ENCODE measurements around the gene SESTD1. TPM values are rescaled to one million over a fixed set of nuclear protein-coding genes. Genes with fewer than 3 reads are reported as not detected.
"Not testable (repeated sequence)": the region's sequence is repeated elsewhere in the genome, so short reads cannot be mapped to it uniquely, and the experiment has no call there.

The SESTD1 gene
- total RNA-seq, 1 experiment from 2014 or later, result 0.97 TPM

DNA sequence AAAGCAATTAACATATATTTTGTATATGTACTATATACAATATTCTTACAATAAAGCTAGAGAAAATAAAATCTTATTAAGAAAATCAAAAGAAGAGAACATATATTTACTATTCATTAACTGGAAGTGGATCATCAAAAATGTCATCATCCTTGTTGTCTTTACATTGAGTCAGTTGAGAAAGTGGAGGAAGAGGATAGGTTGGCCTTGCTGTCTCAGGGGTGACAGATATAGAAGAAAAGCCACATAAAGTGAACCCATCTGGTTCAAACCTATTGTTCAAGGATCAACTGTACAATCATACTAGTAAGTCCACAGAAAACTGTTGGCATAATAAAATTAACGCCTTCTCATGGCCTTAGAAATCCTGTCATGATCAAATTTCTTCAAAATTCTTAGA lies 26.6 kb downstream of the SESTD1 start:
- DNase-seq (ENCODE audit: low spot score), result no peak

DNA sequence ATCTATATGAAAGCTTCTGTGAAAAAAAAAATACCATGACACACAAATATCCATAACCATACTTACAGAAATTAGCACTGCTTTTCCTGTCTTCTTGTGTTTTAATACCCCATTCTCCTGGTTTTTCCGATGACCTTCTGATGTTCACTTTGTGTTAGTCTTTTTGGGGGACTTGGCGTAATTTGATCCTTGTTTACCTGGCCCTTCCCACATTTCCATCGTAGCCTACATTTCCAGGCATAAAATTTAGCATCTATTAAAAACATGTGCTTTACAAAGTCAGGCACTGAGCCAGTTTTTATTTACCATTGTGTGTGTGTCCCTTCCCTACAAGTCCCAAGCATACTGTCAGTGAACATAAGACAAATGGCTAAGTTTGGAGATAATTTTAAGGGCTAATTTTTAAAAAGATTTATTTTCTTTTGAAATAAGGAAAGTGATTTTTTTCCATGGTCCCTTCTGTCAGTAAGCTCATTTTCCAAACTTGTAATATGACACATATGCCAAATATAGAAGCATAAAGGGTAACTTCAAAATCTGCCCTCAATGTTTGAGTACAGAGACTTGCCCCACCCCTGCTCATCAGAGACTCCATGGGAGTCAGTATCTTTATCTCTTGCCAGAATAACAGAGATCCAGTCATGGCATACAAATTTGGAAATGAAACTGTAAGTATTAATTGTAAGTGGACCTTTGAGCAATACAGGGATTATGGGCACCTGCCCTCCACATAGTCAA lies 27.3 kb downstream of the SESTD1 start:
- DNase-seq (ENCODE audit: low spot score), result no peak

DNA sequence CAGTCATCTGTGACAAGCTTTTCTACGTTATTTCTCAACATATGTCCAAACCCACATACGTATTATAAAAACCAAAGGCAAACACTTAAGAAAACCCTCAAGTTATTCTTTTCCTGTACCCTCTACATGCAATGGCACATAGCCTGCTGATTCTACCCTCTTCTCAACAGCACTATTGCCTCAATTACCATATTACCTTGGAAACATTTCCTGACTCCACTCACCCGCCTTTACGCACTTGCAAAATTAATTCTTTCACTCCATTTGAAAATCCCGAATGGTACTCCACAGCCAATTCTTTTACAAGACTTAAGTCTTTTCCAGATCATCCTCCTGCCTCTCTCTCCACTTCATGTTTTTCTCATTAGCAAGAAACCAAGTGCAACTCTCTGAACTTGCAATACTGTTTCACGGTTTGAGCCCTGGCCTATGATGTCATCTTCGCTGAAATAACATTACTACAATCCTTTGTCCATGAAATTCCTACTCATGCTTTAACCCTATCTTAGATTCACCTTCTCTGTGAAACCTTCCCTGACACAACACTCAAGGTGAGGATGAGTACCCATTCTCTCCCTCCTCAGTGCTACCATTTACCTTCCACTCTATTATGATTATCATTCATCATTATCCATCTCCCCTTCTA lies 29.0 kb downstream of the SESTD1 start:
- no peak for DNase-seq (ENCODE audit: low spot score)

DNA sequence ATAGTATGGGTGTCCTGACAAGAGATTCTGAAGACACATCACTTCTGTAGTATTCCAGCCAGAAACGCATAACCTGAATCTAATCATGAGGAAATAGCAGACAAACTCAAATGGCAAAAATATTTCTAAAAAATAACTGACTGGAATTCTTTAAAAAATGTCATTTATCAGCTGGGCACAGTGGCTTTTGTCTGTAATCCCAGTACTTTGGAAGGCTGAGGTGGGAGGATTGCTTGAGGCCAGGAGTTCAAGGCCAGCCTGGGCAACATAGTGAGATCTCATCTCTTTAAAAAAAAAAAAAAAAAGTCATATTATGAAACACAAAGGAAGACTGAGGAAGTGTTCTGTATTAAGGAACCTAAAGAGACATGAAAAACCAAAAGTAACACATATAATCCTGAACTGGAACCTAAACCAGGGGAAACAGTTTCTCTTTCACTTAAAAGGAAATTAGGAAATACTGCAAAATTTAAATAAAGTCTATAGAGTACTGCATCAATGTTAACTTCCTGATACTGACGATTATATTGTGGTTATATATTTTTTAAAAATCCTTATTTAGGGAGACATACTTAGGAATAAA lies 29.9 kb downstream of the SESTD1 start:
- DNase-seq (ENCODE audit: low spot score), result no peak

DNA sequence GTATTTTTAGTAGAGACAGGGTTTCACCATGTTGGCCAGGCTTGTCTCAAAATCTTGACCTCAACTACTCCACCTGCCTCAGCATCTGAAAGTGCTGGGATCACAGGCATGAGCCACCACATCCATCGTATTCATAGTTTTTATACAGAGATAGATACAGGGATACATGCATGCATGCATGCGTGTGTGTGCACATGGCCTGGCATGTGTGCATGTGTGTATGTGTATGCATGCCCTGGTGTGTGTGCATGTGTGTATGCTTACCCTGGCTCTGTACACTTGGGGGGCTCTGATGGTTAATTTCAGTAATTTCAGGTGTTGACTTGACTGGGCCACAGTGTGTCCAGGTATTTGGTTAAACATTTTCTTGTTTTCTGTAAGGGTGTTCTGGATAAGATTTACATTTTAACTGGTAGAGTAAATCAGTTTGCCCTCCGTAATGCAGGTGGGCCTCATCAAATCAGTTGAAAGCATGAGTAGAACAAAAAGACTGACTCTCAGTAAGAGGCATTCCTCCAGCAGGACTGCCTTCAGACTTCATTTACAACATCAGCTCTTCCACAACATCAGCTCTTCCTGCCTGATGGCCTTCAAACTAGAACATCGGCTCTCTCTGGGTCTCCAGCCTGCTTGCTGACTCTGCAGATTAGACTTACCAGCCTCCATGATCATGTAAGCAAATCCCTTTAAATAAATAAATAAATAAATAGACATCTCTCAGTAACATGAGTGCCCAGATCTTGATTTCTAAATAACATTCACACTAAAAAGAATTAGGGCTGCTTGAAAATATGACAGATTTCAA lies 30.8 kb downstream of the SESTD1 start:
- DNase-seq (ENCODE audit: low spot score), result no peak

DNA sequence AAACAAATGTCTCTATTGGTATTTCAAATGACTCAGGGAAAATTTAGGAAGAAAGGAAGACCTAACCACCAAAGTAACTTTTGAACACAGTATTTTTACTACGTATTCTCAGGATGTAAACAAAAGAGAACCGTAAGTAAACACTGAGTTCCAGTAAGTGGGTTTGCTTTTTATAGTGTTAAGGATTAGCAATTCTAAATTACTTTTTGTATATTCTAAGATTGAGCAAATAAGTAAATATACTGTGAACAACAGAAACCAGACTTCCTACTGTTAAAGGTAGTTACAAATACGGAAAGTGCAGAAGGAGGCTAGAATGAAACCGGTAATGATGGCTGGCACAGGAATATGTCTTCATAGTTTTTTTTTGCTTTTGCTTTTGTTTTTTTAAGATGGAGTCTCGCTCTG lies 31.5 kb downstream of the SESTD1 start:
- no peak for DNase-seq (ENCODE audit: low spot score)

DNA sequence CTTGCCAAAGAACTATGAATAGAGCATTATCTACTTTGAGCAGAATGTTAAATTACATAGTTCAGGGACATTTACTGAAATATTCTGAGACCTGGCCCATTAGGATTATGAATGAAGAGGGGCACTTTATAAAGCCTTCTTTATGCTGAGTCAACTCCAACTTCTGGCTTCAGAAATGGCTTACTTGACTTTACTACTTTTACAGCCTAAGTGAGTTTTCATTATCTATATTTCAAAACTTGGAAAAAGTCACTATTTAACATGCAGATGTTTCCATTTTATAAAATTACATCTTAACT lies 37.7 kb downstream of the SESTD1 start:
- no peak for DNase-seq (ENCODE audit: low spot score)

DNA sequence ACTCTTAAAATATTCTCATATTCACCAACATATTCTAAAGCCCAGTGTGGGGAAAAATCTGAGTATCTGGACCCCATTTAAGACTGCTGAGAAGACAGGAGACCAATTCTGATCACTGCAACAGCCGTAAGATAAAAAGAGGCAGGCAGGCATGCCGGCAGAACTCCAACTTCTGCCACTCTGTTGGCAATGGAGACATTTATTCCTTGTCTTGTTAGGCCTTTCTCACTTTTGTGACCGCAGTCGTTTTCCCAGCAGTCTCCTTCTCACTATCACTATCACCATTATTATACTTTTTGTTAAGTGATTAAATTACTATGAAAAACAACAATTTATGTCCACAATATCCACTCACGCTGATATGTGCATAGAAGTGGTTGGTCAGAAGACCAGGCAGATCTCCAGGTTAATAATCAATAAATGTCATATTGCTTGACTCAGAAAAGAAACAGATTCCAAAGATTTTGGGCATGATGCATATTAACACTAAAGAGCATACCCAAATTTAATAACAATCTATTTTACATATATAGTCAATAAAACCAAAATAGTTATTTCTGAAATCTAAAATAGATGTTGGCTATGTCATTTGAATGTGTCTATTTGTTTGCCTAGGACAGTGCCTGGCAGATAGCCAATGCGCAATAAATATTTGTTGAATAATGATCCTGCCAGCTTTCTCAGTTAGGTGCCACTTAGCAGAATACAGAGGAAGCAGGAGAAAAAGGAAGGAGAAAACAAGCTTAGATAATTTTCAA lies 38.2 kb downstream of the SESTD1 start:
- peak; percentile 62 for DNase-seq (ENCODE audit: low spot score)

DNA sequence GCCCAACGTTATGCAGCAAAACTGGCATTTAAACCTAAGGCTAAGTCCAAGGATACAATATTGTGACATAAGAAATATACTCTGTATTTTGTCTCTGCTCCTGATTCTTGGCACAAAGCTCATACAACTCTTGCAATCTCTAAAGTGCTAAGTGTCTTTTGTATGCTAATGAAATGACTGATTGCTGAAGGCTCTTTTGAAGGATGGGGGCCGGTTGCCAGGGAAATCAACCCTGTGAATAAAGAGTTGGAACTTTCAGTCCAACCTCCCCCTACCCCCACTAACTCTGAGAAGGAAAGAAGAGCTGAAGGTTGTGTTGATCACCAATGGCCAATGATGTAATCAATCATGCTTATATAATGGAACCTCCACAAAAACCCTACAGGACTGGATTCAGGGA lies 40.3 kb downstream of the SESTD1 start:
- no peak for DNase-seq (ENCODE audit: low spot score)

DNA sequence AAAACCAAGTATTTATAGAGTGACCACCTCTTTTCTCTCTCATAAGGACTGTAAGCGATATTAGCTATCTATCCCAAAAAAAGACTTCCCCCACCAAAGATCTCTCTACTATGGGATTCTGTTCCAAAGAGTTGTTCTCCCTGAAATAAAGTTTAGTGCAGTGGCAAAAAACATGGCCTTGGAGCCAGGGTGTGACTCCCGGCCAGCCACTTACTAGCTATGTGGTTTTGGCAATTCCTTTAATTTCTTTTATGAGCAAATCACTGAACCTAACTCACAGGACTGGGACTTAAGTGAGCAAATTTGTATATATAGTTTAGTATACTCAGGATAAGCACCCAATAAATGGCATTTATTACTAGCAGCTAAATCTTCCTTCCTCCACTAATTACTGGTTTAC lies 42.6 kb downstream of the SESTD1 start:
- DNase-seq (ENCODE audit: low spot score), result no peak

DNA sequence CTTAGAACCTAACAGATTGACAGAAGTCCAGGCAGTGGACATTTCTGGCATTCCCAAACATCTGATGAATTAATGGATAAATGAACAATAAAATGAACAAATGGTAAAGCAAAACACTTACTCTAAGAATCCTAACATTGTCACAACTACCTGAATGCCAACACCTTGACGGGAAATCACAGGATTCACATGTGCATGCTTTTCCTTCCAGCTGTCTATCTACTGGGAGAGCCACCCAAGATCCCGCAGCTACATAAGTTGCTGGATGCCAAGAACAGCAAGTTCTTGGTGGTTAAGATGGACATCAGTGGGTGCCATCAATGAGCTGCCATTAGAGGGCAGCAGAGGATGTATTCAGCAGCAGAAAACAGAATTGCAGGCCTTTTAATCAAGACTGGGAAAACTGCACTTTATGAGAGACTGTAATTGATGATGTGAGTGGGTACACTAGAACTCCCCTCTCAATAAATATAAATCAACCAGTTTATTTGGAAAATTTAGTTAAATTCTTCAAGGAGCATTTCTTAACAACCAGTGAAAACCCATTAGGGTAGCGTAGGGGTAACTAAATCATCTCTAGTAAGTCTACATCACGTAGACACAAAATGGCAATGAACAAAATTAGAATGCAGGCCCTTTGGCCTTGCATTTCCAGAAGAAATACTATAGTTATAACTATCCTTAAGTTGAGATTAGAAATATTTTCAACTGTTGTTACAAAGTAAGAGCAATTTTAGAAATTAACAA lies 45.6 kb downstream of the SESTD1 start:
- peak; percentile 87 for DNase-seq (ENCODE audit: low spot score)

DNA sequence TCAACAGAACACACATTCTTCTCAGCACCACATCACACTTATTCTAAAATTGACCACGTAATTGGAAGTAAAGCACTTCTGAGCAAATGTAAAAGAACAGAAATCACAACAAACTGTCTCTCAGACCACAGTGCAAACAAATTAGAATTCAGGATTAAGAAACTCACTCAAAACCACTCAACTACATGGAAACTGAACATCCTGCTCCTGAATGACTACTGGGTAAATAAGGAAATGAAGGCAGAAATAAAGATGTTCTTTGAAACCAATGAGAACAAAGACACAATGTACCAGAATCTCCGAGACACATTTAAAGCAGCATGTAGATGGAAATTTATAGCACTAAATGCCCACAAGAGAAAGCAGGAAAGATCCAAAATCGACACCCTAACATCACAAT lies 50.0 kb downstream of the SESTD1 start:
- not testable (repeated sequence) for DNase-seq (ENCODE audit: low spot score)

DNA sequence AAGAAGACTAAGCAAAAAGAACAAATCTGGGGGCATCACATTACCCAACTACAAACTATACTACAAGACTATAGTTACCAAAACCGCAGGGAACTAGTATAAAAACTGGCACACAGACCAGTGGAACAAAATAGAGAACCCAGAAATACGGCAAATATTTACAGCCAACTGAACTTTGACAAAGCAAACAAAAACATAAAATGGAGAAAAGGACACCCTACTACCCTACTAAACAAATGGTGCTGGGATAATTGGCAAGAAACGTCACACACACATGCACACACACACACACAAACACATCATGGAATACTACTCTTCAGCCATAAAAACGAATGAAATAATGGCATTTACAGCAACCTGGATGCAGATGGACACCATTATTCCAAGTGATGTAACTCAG lies 53.3 kb downstream of the SESTD1 start:
- DNase-seq (ENCODE audit: low spot score), result no peak

DNA sequence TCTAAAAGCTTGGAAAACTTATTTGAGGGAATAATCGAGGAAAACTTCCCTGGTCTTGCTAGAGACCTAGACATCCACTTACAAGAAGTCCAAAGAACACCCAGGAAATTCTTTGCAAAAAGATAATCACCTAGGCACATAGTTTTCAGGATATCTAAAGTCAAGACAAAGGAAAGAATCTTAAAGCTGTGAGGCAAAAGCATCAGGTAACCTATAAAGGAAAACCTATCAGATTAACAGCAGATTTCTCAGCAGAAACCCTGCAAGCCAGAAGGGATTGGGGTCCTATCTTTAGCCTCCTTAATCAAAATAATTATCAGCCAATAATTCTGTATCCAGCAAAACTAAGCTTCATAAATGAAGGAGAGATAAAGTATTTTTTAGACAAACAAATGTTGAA lies 56.4 kb downstream of the SESTD1 start:
- not testable (repeated sequence) for DNase-seq (ENCODE audit: low spot score)

DNA sequence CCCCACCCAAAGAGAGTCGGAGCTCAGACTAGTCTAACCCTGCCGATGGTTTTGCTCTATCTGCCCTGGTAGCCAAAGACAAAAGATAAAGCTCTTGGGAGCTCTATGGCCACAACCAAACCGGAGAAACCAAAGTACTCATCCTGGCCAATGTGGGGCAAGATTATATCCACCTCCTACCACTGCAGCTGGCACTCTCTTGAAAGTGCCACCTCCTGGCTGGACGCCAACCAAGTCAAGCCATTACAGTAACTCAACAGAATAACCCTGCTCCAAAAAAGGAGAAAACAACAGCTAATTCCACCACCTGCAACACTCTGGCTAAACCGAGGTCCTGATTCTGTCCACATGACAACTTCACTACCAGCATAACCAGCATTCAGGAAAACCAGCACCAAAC lies 57.6 kb downstream of the SESTD1 start:
- DNase-seq (ENCODE audit: low spot score), result no peak

DNA sequence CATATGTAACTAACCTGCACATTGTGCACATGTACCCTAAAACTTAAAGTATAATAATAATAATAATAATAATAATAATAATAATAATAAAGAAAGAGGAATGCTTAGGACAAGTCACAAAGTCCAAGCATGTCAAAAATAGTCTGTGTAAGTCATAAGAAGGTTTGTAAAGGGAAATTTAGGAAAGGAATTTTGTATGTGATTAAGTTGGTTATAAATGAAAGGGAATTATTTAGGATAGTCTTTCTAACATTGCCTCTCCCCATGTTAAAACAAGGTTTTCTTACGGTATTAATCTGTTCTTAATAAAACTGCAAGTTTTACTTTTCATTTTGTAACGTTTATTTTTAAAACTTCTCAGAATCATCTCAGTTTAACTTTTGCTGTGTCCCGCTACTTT lies 62.8 kb downstream of the SESTD1 start:
- no peak for DNase-seq (ENCODE audit: low spot score)

DNA sequence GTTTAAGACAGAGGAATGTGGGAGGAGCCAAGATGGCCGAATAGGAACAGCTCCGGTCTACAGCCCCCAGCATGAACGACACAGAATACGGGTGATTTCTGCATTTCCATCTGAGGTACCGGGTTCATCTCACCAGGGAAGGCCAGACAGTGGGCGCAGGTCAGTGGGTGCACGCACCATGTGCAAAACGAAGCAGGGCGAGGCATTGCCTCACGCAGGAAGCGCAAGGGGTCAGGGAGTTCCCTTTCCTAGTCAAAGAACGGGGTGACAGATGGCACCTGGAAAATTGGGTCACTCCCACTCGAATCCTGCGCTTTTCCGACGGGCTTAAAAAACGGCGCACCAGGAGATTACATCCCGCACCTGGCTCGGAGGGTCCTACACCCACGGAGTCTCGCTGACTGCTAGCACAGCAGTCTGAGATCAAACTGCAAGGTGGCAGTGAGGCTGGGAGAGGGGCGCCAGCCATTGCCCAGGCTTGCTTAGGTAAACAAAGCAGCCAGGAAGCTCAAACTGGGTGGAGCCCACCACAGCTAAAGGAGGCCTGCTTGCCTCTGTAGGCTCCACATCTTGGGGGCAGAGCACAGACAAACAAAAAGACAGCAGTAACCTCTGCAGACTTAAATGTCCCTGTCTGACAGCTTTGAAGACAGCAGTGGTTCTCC lies 68.6 kb downstream of the SESTD1 start:
- DNase-seq (ENCODE audit: low spot score), result not testable (repeated sequence)

DNA sequence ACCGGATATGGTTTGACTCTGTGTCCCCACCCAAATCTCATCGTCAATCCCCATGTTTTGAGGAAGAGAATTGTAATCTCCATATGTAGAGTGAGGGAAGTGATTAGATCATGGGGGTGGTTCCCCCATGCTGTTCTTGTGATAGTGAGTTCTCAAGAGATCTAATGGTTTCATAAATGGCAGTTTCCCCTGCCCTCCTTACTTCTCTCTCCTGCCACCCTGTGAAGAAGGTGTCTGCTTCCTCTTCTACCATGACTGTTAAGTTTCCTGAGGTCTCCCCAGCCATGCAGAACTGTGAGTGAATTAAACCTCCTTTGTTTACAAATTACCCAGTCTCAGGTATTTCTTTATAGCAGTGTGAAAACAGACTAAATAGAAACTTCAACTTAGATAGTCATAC lies 69.5 kb downstream of the SESTD1 start:
- no peak for DNase-seq (ENCODE audit: low spot score)

DNA sequence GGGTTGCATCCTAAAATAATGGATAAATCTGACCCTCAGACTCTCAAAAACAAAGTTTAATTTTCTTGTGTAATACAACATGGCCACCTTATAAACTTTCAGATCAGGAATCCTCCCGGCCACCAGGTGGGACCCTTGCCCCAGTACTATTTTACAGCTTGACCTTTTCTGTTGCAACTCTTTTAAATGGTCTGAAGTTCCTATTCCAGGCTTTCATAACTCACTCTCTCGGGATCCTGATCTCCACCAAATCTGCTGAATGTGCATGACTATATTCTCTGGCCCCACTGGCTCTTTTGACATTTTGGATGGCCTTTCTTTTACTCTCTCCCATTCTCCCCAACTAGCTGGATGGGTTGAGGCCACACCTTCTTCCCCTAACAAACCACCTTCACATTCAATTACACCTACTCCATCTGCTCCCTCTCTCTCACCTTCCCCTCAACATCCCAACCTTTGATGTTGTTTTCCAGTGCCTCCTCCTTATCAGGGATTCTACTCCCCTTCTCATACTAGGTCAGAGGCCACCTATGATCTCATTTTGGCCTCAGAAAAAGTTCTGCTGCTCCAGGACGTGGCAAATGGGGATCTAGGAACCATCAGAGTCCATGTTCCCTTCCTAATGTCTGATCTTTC lies 70.8 kb downstream of the SESTD1 start:
- DNase-seq (ENCODE audit: low spot score), result no peak

DNA sequence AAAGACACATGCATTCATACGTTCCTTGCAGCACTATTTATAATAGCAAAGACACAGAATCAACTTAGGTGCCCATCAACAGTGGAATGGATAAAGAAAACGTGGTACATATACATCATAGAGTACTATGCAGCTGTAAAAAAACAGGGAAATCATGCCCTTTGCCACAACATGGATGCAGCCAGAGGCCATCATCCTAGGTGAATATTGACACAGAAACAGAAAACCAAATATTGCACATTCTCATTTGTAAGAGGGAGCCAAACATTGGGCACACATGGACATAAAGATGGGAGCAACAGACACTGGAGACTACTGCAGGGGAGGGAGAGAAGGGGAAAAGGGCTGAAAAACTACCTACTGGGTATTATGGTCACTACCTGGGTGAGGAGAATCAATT lies 73.5 kb downstream of the SESTD1 start:
- no peak for DNase-seq (ENCODE audit: low spot score)
